Activated CD4-positive, CD25-positive, alpha-beta regulatory T cell (primary cell): ENCODE results near the gene HTR6.

Experiments
- DNase-seq, 4 experiments: peaks; one replicate each; lab custom pipeline; 2025; lab: John Stamatoyannopoulos, UW

Gene HTR6

DNA sequence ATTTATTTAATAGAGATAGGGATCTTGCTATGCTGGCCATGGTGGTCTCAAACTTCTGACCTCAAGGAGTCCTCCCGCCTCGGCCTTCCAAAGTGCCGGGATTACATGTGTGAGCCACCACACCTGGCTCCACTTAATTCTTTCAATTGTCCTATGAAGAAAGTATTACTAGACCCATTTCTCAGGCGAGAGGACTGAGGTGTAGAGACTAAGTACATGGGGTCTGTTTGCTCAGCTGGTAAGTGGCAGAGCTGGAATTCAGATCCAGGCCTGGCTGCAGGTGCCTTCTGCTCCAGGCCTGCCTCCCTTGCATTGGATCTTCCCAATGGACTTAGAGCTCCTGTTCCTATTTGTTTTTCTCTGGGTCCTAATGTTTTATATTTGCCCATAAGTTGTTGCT lies 55.5 kb downstream of the HTR6 start:
- no peak for DNase-seq

DNA sequence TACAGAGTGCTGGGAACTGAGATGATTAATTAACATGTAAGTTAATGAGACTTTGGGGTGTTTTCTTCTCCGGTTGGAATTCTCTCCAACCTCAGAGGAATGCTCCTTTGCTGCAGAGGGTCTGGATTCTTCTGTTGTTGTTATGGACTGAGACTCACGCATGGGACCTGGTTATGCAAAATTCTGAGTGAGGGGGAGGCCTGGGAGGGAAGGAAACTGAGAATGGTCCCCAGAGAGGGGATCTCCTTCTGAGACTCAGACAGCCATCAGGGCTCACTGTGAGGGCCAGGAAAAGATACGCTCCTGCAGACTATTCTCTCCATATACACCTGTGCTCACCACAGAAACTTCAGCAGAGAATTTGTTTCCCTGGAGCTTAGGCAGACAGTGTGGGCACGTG lies 56.3 kb downstream of the HTR6 start:
- no peak for DNase-seq

DNA sequence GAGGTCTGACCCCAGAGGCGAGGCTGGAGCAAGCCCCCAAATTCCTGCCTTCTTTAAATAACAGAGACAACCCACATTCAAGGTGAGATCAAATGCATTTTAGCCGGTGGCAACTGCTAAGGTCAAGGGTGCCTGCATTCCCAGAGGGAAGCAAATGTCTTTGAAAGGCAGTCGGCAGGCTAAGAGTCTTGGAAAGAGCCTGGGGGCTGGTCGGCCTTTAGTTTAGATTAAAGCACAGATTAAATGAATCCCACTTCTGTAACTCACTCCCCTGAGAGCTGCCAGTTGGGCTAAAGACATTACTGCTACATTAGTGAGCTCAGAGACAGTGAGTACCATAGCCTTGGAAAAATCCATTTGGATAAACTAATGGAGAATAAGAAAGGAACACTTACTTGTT lies 59.2 kb downstream of the HTR6 start:
- DNase-seq: no peak

DNA sequence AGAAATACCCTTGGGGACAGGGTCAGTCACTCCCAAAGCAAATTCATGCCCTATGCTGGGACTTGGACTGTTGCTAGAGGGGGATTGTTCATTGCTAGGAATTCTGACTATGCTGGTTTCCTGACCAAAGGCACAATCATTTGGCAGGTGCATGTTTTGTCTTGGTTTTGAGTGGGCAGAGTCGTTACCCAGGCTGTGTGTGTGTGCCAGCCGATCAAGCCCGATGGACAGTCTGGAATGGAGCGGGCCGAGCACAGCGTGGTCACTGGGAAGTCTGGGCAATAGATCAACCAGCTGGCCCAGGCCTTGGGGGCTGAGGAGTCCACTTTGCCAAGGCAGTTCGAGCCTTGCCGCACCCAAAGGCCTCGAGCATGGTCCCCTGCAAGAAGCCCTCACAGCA lies 60.9 kb downstream of the HTR6 start:
- no peak for DNase-seq

DNA sequence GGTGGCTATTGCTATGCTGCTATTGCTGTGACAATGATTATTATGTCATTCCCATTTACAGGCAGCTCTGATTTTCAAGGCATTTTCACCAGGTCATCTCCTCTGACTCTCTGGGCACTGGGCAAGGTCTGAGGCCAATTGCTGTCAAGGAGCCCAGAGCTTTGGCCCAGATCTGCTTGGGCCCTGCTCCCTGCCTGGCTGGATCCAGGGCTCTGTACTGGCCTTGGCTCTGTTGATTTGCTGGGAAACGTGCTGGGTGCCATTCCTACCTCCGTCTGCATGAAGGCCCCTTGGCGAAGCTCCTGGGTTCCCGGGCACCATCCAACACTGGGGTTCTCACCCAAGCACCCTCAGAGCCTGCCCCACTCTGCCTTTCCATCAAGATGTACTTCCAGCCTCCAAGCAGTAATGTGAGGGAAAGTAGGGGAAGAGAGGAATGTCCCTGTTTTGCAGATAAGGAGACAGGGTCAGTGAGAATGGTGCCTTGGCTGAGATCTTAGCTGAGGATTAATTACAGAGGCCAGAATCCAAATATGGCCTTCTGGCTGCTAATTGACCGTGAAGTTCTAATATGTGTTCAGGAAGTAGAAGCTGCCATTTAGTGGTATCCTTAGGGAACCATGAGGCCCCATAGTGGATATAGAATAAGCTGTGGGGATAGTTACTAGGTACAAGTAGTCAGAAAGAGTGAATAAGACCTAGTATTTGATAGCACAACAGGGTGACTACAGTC lies 63.9 kb downstream of the HTR6 start:
- DNase-seq: no peak

DNA sequence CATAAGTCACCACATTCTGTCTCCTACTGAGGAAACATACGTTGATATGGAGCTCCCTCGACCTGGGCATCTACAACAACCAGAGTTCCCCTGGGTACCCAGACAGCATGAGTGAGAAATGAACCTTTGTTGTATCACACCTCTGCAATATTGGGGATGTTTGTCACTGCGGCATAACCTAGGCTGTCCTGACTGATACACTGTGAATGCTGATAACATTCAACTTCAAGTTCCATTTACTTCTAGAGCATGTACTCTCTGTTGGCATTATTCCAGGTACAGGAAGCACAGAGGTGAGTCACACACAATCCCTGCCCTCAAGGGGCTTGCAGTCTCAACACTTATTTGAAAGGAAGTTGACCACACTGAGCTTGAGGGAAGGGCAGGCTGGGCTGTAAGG lies 65.6 kb downstream of the HTR6 start:
- DNase-seq: no peak
